Retinal pigment epithelial cell (primary cell): Measurements from ENCODE around the gene SETD5.

Experiments used
- DNase-seq: peaks from one replicate; pipeline ENCODE4 v3.0.0-alpha.2; 2010; ENCODE audit warnings: low read depth
- H3K4me3 ChIP-seq: 2 replicates; pipeline ENCODE4 v1.5.1; 2011; ENCODE audit warnings: mild to moderate bottlenecking, low read length, control low read depth, moderate library complexity
- TF ChIP-seq, protein P1 (sequence below): conservative IDR thresholded peaks from 2 replicates; pipeline ENCODE4 v1.5.1; 2011; ENCODE audit warnings: low read depth, low read length, control low read depth, inconsistent platforms

SETD5 gene

DNA sequence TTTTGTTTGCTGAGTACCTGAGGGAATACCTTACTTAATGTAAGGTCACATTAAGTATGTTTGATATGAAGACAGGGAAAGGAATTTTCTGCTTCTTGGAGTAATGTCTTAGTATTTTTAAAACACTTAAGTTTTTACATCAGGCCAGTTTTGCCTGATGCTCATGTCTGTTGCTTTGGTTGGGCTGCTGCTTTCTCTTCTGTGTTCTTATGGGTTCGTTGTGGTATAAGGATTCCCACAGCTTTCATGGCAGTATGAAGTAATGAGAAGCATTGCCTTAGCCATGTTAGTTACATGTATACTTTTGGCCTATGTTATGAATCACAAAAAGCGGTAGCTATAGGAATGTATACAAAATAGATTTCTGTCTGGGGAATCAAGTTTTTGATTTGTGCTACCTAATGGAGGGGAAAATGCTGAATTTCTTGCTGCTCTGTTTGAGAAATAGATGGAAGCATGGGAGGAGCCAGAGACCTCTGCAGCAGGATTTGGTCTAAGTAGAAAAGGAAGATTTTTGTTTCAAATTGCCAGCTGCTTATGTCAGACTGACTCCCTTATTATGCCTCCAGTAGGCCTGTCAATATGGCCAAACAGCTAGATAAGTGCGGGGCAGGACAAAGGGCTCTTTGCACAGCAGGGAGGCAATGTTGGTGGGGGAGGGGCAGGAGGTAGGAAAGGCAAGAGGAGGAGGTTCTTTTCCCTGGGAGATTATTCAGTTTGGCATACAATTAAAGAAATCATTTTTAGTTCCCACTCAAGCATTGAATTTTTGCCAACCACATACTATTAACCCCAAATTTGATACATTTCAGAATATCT, 5.2 kb downstream of the SETD5 start:
- TF ChIP-seq, protein P1, sequence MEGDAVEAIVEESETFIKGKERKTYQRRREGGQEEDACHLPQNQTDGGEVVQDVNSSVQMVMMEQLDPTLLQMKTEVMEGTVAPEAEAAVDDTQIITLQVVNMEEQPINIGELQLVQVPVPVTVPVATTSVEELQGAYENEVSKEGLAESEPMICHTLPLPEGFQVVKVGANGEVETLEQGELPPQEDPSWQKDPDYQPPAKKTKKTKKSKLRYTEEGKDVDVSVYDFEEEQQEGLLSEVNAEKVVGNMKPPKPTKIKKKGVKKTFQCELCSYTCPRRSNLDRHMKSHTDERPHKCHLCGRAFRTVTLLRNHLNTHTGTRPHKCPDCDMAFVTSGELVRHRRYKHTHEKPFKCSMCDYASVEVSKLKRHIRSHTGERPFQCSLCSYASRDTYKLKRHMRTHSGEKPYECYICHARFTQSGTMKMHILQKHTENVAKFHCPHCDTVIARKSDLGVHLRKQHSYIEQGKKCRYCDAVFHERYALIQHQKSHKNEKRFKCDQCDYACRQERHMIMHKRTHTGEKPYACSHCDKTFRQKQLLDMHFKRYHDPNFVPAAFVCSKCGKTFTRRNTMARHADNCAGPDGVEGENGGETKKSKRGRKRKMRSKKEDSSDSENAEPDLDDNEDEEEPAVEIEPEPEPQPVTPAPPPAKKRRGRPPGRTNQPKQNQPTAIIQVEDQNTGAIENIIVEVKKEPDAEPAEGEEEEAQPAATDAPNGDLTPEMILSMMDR = no peak
- H3K4me3 ChIP-seq = no peak overlapping the region
- DNase-seq = no peak

DNA sequence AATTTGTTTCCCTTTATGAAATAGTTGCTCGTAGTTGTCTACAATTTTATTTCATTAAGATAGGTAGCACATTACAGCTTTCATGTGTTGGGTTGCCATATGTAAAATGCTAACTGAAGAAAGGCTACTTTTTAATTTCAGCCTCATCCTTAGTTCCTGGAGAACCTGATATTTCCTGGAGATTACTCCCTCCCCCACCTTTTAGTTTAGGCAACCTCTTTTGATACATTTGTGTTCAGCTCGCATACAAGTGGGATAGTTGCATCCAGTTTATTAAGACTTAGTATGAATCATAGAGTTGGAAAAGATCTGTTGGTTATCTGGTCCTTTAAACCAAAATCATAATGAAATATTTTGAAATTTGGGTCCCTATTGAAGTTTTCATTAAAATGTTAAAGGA, 6.0 kb downstream of the SETD5 start:
- H3K4me3 ChIP-seq = no peak overlapping the region
- TF ChIP-seq, protein P1 = no peak
- DNase-seq = no peak

DNA sequence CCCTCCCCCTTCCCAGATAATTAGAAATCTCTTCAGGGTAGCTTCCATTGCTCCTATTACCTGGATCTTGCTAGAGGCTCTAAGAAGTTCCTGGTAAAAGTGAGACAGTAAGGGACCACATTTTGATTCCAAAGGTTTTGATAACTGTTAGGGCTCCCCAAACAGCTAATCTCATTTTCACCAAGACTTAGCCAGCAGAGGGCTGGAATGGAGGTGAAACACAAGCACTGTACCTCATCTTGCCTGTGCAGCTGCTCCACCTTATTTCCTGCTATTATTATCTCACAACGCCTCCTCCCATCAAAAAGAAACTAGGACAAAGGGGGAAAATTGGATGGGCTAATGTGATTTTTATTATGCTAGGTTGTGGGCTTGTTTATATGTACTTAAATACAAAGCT, 7.3 kb downstream of the SETD5 start:
- no peak for DNase-seq
- TF ChIP-seq, protein P1 = peak; percentile 16
- no peak overlapping the region for H3K4me3 ChIP-seq

DNA sequence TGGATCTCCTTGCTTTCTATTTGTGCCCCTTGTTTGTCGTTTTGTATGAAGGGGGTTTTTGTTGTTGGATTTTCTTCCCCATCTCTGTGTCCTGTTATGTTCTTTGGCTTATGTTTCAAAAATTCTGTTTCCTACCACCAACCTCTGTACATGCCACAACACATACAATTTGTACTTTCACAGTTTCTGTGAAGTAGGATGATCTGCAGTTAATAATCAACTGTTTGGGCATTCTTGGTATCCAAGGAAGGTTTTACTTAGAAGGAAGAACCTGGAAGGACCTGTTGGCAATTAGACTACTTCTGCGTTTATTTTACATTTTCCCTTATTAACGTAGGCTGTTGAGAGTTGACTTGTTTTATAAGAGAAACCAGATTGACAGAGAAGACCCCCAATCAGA, 8.3 kb downstream of the SETD5 start:
- no peak overlapping the region for H3K4me3 ChIP-seq
- DNase-seq = no peak
- TF ChIP-seq, protein P1 = no peak

DNA sequence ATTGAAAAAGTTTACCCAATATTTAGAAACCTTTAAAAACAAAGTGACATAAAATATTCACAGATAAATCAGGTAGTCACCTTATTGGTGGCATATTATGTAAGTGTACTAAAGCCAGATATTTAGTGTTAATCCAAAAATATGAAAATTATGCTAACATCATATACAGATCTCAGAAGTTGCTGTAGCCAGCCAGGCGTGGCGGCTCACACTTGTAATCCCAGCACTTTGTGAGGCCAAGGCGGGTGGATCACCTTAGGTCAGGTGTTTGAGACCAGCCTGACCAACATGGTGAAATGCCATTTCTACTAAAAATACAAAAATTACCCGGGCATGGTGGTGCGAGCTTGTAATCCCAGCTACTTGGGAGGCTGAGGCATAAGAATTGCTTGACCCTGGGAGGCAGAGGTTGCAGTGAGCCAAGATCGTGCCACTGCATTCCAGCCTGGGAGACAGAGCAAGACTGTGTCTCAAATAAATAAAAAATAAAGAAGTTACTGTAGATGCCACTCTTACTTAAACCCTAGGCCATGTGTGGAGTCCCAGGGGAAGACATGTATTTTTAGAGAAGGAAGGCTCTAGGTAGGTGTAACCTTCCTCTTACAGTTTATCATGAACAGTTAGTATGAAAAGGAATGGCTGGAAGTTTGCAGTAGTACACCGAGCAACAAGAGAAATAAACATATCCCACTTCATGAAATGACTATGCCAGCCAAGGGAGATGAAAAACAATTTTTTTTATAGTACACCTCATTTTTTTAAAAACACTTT, 9.6 kb downstream of the SETD5 start:
- TF ChIP-seq, protein P1 = no peak
- DNase-seq = no peak
- no peak overlapping the region for H3K4me3 ChIP-seq

DNA sequence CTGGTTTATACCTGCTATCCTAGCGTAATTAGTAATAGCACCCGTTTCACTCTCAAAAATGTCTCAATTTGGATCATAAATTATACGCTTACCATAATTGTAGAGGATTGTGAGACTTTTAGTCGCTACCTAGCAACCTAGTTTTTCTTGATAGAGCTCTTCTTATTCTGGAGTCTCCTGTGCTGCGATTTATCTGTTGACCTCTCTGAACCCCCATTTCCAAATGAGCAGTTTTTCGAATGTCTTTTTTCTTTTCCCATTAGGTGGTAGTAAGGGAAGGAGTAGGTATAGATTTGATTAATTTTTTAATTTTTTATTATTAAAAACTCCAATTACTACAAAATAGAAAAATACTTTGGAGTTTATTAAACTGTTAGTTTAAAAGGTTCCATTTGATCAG, 10.6 kb downstream of the SETD5 start:
- no peak overlapping the region for H3K4me3 ChIP-seq
- DNase-seq = no peak
- TF ChIP-seq, protein P1 = no peak

- H3K4me3 ChIP-seq = no peak overlapping the region
- TF ChIP-seq, protein P1 = no peak
- no peak for DNase-seq
These were observed 11.1 kb downstream of the SETD5 start for GRCh38 chr3:9408546-9408945.
